Colonic mucosa (tissue), 4 donors: Measurements from ENCODE around the gene PITHD1. TPM values are rescaled to one million over a fixed set of nuclear protein-coding genes. Genes with fewer than 3 reads are reported as not detected.
A peak's percentile ranks its signal among the peaks of the same experiment; 100 is the strongest.

Experiments used
- DNase-seq: peaks from one replicate; pipeline ENCODE4 v3.0.0-alpha.2; 2020
- H3K27ac ChIP-seq: fragments of 200-600 bp; one replicate; pipeline ENCODE4 v1.8.0; 2021
- H3K27me3 ChIP-seq: fragments of 200-600 bp; one replicate; pipeline ENCODE4 v1.8.0; 2021
- H3K36me3 ChIP-seq: fragments of 200-600 bp; one replicate; pipeline ENCODE4 v1.8.0; 2021
- H3K4me1 ChIP-seq: fragments of 200-600 bp; one replicate; pipeline ENCODE4 v1.8.0; 2021; ENCODE audit warnings: mild to moderate bottlenecking
- H3K4me3 ChIP-seq: fragments of 200-600 bp; one replicate; pipeline ENCODE4 v1.8.0; 2021
- H3K9ac ChIP-seq, 2 donors: one replicate each; pipeline ENCODE4 v1.7.0; 2013; ENCODE audit warnings: control low read depth in 2 of 2, low read depth in 2 of 2, low read length in 2 of 2
- H3K9me3 ChIP-seq: fragments of 200-600 bp; one replicate; pipeline ENCODE4 v1.8.0; 2021
- CTCF ChIP-seq: fragments of 200-600 bp; IDR thresholded peaks from one replicate; pipeline ENCODE4 v1.8.0; 2022; ENCODE audit warnings: antibody characterized with exemption, mild to moderate bottlenecking
- intact Hi-C: fragments of 100-400 bp; cut with DNase I; formaldehyde crosslinking; loops from one replicate; pipeline ENCODE4 v1.14.1; 2022
- total RNA-seq, 2 donors: library from RNA; stranded (reverse); fragmentation: NEBNext Ultra II Directional in 1 of 2; extraction: Animal tissue kit (Norgen Biotek cat#: 25700) in 1 of 2; gene quantifications; one replicate each; pipeline ENCODE4 v1.2.1, GENCODE V29; 2021
- donor health status: healthy.
- donor health status: DM: no; HTN: no; CAD: no.
- donor health status: DM: no; HTN: no; CAD: no.

The PITHD1 gene
- total RNA-seq, 2 donors from 2014 or later = 51.5 to 51.6 TPM

GRCh38 chr1:23797478-23798448 is 19.5 kb downstream of the PITHD1 start:
- Histone ChIP-seq H3K9ac (peak overlapping the region; percentile 8 to 51), H3K36me3 (peaks cover 4% of the 10 kb centered on the region), H3K9me3 (no peaks in the 10 kb centered on the region), H3K4me1 (peaks cover 6% of the 10 kb centered on the region), H3K27ac (no peak overlapping the region), H3K27me3 (no peaks in the 10 kb centered on the region), H3K4me3 (peak overlapping the region; percentile 18)
- intact Hi-C loops = no loop called here
- no peak for DNase-seq
- TF ChIP-seq CTCF = no peak

GRCh38 chr1:23798662-23799142 is 20.5 kb downstream of the PITHD1 start:
- H3K36me3 ChIP-seq = peaks cover 4% of the 10 kb centered on the region
- peak overlapping the region; percentile 88 for H3K27ac ChIP-seq
- intact Hi-C loops = no loop called here
- H3K27me3 ChIP-seq = no peaks in the 10 kb centered on the region
- peak overlapping the region; percentile 51 to 85 for H3K9ac ChIP-seq
- H3K4me1 ChIP-seq = peaks cover 6% of the 10 kb centered on the region
- H3K9me3 ChIP-seq = no peaks in the 10 kb centered on the region
- no peak for DNase-seq
- H3K4me3 ChIP-seq = peak overlapping the region; percentile 18
- TF ChIP-seq CTCF = no peak

GRCh38 chr1:23799255-23799569 is 21.0 kb downstream of the PITHD1 start:
- Histone ChIP-seq H3K9me3 (no peaks in the 10 kb centered on the region), H3K9ac (peak overlapping the region; percentile 51 to 85), H3K4me3 (peak overlapping the region; percentile 18), H3K27ac (peak overlapping the region; percentile 88), H3K36me3 (peaks cover 7% of the 10 kb centered on the region), H3K27me3 (no peaks in the 10 kb centered on the region), H3K4me1 (peaks cover 6% of the 10 kb centered on the region)
- DNase-seq = no peak
- intact Hi-C loops = no loop called here
- TF ChIP-seq CTCF = no peak

- H3K27ac ChIP-seq = peak overlapping the region; percentile 88
- H3K9ac ChIP-seq = peak overlapping the region; percentile 85 to 88
- intact Hi-C loops = no loop called here
- TF ChIP-seq CTCF = no peak
- H3K4me1 ChIP-seq = peaks cover 6% of the 10 kb centered on the region
- H3K9me3 ChIP-seq = no peaks in the 10 kb centered on the region
- no peaks in the 10 kb centered on the region for H3K27me3 ChIP-seq
- H3K36me3 ChIP-seq = peaks cover 9% of the 10 kb centered on the region
- peak; percentile 92 for DNase-seq
- peak overlapping the region; percentile 76 for H3K4me3 ChIP-seq
Measured at GRCh38 chr1:23799570-23800399, 21.6 kb downstream of the PITHD1 start.
